SK-N-MC (cell line): ENCODE results near the gene ALDH16A1.
A peak's percentile ranks its signal among the peaks of the same experiment; 100 is the strongest.

Experiments used
- DNase-seq: peaks from one replicate; pipeline ENCODE4 v3.0.0-alpha.2; 2011; ENCODE audit warnings: low read depth, low spot score
- H3K27ac ChIP-seq: fragments of 200-600 bp; sonication (generic); 2 replicates; pipeline ENCODE4 v1.5.1; 2016; ENCODE audit warnings: mixed run types
- H3K36me3 ChIP-seq: fragments of 200-600 bp; sonication (generic); 2 replicates; pipeline ENCODE4 v1.6.1; 2017; ENCODE audit warnings: antibody characterized with exemption, low read length, mixed read lengths; ENCODE audit not compliant: insufficient read depth
- H3K4me3 ChIP-seq: fragments of 200-600 bp; sonication (generic); 2 replicates; pipeline ENCODE4 v1.5.1; 2016
- H3K9ac ChIP-seq: fragments of 200-600 bp; sonication (generic); 2 replicates; pipeline ENCODE4 v1.8.0; 2017; ENCODE audit warnings: mixed run types, mixed read lengths; ENCODE audit not compliant: insufficient read length
- H3K9me3 ChIP-seq: fragments of 200-600 bp; sonication (generic); 2 replicates; pipeline ENCODE4 v1.6.1; 2017; ENCODE audit warnings: low read depth, mild to moderate bottlenecking, antibody characterized with exemption, low read length, moderate library complexity, mixed read lengths
- EZH2 ChIP-seq: fragments of 200-600 bp; sonication (generic); IDR thresholded peaks from one replicate; pipeline ENCODE4 v1.6.1; 2017; ENCODE audit warnings: antibody characterized with exemption
- FOXP2 ChIP-seq: optimal IDR thresholded peaks from 2 replicates; pipeline ENCODE3; 2011; ENCODE audit warnings: mild to moderate bottlenecking, moderate library complexity; ENCODE audit not compliant: insufficient read depth; ENCODE audit errors: extremely low read length, control extremely low read depth
- POLR2AphosphoS5 ChIP-seq: IDR thresholded peaks from 2 replicates; pipeline ENCODE4 v1.6.1; 2012; ENCODE audit warnings: mild to moderate bottlenecking, low read depth, low read length, borderline replicate concordance

Gene ALDH16A1

DNA sequence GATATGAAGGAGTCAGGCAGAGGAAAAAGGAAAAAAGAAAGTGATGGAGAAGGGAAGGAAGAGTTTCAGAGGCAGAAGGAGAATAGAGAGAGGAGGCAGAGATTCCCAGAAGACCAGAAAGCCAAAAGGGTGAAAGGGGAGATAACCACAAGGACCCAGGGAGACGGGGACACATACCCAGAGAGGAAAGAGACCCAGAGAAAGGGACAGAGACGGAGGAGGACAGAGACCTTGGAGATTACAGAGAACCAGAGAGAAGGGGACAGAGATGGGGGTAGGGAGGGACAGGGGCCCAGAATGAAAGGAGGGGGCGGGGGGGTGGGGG is 31.2 kb upstream of the ALDH16A1 start:
- no peak overlapping the region for H3K4me3 ChIP-seq
- H3K27ac ChIP-seq: no peak overlapping the region
- DNase-seq: no peak
- TF ChIP-seq EZH2: no peak
- no peak overlapping the region for H3K9ac ChIP-seq
- no peaks in the 10 kb centered on the region for H3K9me3 ChIP-seq
- H3K36me3 ChIP-seq: no peaks in the 10 kb centered on the region

DNA sequence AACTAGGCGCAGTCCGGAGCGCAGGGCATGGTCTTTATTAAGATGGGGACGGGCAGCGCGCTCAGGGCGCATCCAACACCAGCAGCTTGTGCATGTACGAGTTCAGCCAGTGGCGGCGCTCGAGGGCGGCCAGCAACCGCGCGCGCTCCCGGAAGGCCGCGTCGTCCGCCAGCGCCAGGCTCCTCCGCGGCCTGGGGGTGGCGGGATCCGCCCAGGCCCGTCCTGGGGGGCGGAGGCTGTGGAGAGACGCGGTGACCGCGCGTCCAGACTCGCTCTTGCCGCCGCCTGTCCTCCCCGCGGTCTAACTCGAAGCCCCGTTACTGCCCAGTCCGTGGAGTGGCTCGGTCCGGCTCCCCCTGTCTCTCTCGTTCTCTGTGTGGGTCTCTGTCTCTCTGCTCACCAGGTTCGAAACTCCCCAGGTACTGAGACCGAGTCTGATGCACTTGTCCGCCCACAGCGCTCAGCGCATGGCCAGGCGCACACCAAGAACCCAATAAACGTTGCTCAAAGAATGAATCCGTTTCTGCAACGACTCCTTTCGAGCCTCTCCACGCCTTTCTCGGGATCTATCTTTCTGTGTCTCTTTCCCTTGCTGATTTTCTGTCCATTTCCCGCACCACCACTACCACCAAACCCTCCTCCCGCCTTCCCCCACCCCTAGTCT is 30.5 kb upstream of the ALDH16A1 start:
- H3K9ac ChIP-seq: no peak overlapping the region
- peak overlapping the region; percentile 49 for H3K4me3 ChIP-seq
- no peaks in the 10 kb centered on the region for H3K9me3 ChIP-seq
- no peak for DNase-seq
- TF ChIP-seq FOXP2 (no peak), POLR2AphosphoS5 (no peak), EZH2 (no peak)
- H3K27ac ChIP-seq: no peak overlapping the region
- no peaks in the 10 kb centered on the region for H3K36me3 ChIP-seq

DNA sequence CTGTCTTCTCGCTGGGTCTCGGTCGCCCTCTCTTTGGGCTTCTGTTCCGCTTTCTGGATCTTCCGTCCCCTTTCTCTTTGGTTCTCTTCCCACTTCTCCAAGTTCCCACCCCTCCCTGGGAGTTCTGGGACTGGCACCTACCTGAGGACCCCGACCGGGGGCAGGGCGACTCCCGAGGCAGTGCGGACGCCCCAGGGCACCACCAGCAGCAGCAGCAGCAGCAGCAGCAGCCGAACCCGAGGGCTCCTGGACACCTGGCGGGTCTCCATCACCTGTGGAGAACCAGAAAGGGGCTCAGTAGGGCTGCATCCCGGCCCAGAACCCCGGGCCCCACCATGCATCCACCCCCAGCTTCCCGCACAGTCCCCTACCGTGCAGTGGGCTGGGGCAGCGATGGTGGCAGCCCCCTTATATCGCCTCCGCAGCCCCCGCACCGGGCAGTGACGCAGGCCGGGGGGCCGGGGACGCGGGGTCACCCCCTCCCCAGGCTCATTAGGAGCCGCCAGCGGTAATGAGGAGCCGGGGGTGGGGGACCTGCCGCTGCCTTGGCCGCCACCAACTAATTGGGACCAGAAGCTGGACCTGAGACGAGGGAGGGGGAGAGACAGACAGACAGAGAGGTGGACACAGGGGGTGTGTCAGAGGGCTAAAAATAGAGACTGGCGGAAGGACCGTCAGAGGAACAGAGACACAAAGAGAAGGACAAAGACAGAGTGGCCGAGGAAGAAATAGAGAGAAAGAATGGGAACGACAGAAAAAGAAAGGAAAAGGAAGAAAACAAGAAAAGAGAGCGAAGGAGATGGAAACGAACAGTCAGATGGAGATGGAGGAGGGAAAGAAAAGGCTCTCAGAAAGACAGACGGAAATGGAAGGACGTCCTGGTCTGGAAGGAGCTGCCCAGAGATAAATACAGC is 29.7 kb upstream of the ALDH16A1 start, which contains the start of gene PTH2:
TSS of gene PTH2 (minus strand) at position 371 of the 914 bp plus-strand sequence. CDS start at position 269, 102 bp downstream.
- H3K27ac ChIP-seq: no peak within 1 kb of the TSS
- H3K36me3 ChIP-seq: no peaks in the 10 kb centered on the region
- peak within 1 kb of the TSS; percentile 49 for H3K4me3 ChIP-seq
- TF ChIP-seq POLR2AphosphoS5: no peak
- TF ChIP-seq EZH2: no peak
- no peak for TF ChIP-seq FOXP2
- no peaks in the 10 kb centered on the region for H3K9me3 ChIP-seq
- DNase-seq: no peak
- no peak within 1 kb of the TSS for H3K9ac ChIP-seq

DNA sequence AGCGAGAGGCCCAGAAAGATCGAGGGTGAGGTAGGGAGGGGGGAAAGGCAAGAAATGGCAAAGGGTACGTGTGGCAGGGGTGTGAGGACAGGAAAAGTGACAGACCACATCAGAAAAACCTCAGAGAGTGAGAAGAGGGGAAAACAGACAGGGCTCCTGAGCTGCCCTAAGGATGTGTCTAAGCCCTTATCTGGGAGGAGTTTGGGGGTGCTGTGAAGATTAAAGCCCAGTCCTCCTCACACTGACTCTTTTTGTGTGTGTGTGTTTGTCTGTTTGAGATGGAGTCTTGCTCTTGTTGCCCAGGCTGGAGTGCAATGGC is 29.1 kb upstream of the ALDH16A1 start:
- no peak overlapping the region for H3K9ac ChIP-seq

DNA sequence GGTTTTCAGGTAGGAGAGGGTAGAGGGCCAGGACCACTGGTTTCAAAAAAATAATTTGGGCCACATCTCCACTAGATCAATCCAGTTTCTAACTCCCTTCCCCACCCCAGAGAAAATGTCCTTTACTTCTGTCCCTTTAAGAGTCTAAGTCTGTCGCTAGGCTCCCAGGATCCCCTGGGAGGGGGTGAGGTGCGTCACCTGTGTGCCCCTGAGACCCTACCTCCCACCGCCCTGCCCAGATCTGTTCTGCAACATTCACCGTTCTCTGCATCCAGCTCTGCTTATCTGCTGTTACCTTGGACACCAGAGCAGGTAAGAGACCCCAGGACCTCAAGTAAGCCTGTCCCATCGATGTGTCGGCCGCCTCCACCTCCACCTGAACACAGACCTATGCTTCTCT is 27.8 kb upstream of the ALDH16A1 start, which contains the start of gene GFY:
TSS of gene GFY (plus strand) at position 211 of the 400 bp plus-strand sequence. CDS start 1,043 bp downstream, outside the sequence.
- no peak within 1 kb of the TSS for H3K9ac ChIP-seq
- no peak for DNase-seq
- no peaks in the 10 kb centered on the region for H3K36me3 ChIP-seq
- H3K9me3 ChIP-seq: no peaks in the 10 kb centered on the region
- no peak within 1 kb of the TSS for H3K4me3 ChIP-seq
- TF ChIP-seq POLR2AphosphoS5: no peak
- TF ChIP-seq FOXP2: no peak
- TF ChIP-seq EZH2: no peak
- H3K27ac ChIP-seq: no peak within 1 kb of the TSS

More for the DNA sequence above, 29.1 kb upstream of the ALDH16A1 start:
- TF ChIP-seq FOXP2: no peak
- no peak for TF ChIP-seq POLR2AphosphoS5
- TF ChIP-seq EZH2: no peak
- Histone ChIP-seq H3K27ac (no peak overlapping the region), H3K4me3 (no peak overlapping the region), H3K36me3 (no peaks in the 10 kb centered on the region), H3K9me3 (no peaks in the 10 kb centered on the region)
- DNase-seq: no peak

DNA sequence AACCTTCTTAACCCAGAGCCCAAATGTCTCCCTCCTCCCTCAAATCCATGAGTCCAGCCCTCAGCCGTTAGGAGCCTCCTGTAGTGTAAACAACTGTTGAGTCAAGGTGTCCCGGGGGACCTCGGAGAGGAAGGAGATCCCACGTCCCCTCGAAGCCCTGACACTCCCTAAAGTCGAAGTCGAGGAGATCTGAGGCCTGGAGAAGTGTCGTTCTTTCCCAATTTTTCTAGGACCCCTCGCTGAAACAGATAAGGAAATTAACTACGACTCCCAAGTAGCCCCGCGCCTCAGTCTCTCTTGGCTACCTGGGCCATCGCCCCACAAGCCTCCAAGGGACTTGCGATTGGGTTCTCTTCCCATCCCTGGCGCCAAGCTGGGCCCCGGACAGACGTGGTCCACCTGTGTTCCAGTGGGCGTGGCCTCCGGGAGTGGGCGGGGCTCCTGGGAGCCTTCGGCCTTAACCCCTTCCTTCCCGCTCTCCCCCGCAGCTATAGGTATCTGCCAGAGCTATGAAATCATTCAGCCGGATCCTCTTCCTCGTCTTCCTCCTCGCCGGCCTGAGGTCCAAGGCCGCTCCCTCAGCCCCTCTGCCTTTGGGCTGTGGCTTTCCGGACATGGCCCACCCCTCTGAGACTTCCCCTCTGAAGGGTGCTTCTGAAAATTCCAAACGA is 27.0 kb upstream of the ALDH16A1 start:
- Histone ChIP-seq H3K4me3 (no peak overlapping the region), H3K9me3 (no peaks in the 10 kb centered on the region), H3K9ac (no peak overlapping the region), H3K27ac (no peak overlapping the region), H3K36me3 (no peaks in the 10 kb centered on the region)
- TF ChIP-seq FOXP2 (no peak), POLR2AphosphoS5 (no peak), EZH2 (no peak)
- DNase-seq: no peak

DNA sequence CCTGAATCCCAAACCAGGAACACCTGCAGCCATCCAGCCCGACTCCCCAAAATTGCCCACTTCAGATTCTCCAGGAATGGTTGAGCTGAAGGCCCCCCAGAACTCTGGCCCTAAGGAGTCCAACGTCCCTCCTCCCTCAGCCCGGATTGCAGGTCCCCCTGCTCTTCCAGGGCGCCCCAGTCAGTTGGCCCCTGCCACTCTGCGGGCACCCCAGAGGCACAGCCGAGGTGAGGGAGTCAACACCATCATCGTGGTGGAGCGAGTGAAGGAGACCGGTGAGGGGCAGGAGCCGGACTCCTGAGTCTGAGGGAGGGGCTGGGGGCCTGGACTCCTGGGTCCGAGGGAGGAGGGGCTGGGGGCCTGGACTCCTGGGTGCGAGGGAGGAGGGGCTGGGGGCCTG is 25.7 kb upstream of the ALDH16A1 start:
- no peak for DNase-seq
- Histone ChIP-seq H3K36me3 (no peaks in the 10 kb centered on the region), H3K4me3 (no peak overlapping the region), H3K27ac (no peak overlapping the region), H3K9me3 (no peaks in the 10 kb centered on the region), H3K9ac (no peak overlapping the region)
- TF ChIP-seq EZH2 (no peak), FOXP2 (no peak), POLR2AphosphoS5 (no peak)

DNA sequence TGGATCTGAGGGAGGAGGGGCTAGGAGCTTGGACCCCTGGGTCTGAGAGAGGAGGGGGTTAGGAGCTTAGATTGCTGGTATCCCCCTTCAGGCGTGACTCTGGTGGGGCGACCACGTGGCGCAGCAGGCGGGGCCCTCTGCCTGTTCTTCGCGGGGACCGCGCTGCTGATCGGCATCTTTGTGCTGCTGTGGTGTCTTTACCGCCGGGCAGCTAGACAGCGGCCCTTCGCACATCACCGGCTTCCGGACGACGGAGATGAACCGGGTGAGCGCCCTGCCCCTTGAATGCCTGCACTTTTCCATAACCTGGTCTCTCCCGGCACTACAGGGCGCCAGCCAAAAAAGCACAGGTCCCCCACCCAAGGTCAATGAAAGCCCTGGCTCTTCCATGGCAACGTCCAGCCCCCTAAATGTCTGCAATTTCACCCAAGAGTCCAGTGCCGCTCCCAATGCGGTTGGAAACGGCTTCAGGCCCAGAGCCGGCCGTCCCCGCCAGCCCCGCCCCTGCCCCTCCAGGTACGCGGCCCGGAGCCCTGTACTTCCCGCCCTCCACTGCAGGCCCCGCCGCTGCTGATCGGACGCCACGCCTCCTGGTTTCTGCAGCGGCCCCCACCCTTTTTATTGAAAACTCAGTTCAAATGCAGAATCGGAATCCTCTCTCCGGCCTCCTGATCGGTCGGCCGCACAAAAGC is 25.0 kb upstream of the ALDH16A1 start:
- Histone ChIP-seq H3K9ac (no peak overlapping the region), H3K27ac (no peak overlapping the region), H3K9me3 (no peaks in the 10 kb centered on the region), H3K4me3 (no peak overlapping the region), H3K36me3 (no peaks in the 10 kb centered on the region)
- DNase-seq: no peak
- TF ChIP-seq EZH2 (no peak), POLR2AphosphoS5 (no peak), FOXP2 (no peak)
